NCI-H2029 treated with DMSO at 0.1 percent for 48 hours (cell line): ENCODE measurements around the gene TNFRSF18.

Source experiments
- DNase-seq: peaks from one replicate; lab custom pipeline; 2025; lab: John Stamatoyannopoulos, UW

The TNFRSF18 gene

DNA sequence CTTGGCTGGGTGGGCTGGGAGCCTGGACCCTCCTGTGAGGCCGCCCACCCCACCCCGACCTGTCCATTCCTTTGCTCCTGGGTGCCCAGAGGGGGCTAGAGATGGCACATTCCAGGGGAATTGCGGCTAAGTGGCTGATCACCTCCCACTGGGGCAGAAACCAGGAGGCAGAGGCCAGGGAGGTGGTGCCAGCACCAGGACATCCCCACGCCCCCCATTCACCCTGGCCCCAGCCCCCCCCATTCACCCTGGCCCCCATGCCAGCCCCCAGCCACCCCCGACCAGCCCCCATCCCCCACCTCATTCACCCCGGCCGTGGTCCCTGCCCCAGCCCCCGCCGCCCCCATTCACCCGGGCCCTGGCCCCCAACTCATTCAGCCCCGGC is 33.9 kb upstream of the TNFRSF18 start:
- no peak for DNase-seq

DNA sequence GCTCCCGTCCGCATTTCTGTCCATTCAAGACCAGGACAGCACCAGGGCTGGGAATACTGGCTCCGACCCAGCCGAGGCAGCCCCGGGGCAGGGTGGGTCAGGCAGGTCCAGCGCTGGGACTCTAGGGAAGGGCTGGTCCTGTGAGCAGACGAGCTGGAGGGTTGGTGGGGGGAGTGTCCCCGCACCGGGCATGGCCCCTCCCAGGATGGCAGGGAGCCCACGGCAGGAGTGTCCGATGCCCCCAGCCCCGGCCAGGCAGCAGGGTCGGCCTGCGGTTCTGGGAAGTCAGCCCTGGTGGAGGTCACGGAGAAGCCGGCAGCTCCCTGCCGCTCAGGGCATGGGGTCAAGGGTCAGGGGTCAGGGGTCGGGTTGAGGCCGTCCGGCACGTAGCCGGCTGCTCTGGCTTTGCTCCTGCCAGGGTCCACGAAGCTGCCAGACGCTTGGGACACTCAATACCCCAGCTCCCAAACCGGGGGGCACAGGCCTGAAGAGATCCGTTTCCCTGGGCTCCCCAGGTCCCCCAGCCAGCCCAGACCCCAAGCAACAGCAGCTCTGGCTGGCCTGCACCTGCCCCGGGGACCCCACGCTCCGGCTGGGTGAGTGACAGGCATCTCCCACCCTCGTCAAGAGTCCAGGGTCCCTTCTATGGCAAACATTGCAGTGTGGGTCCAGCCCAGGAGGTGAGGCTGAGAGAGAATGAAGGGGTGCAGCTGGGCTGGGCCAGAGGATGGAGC is 33.4 kb upstream of the TNFRSF18 start:
- no peak for DNase-seq

DNA sequence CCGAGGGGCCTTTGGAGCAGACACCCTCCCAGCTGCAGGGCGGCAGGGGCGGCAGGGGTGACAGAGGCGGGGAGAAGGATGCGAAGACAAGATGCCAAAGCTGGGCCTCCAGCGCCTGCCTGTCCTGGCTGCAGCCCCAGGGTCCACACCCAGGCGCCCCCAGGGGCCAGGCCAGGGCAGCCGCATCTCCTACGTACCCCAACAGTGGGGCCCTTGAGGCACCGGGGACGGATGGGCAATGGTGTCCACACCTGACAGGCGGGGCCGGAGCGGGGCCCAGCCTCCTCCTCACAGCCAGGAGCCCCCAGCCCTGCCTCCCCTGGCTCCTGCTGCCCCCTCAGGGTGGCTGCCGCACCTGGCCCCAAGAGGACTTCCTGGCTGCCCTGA is 32.8 kb upstream of the TNFRSF18 start:
- DNase-seq: no peak

GRCh38 chr1:1238702-1239178 is 32.3 kb upstream of the TNFRSF18 start:
- DNase-seq: no peak

DNA sequence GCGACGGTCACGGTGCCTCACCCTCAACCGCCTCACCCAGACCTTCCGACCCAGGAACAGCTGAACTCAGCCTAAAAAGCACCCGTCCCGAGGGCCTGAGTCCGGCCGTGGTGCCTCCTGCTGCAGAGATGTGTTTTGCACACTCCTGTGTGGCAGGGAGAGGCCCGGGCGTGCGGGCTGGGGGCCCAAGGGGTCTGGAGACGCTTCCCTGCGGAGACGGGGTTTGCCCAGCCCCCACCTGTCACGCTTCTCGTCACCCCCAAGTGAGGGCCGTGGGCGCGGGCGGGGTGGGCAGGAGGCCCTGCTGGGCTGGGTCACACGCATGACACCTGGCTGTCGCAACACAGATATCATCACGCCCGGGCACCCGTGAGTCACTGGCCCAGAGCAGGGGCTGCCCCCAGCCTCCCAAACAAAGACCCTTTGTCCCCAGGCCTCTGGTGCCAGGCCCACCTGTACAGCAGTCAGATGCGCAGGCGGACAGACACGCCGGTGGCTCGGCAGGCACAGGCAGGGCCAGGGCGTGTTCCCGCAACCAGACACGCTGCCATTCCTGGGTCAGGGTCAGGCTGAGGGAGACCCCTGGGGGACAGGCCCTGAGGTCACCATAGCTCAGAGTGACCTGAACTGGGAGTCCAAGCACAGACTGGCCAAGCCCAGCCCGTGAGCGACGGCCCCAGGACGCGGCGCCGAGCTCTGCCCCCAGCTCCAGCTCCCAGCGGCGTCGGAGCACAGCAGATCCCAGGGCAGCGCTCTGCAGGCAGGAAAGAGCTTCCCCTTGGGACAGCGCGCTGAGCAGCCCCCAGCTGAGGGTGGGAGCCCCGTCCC is 31.7 kb upstream of the TNFRSF18 start:
- no peak for DNase-seq

- no peak for DNase-seq
These were observed 30.8 kb upstream of the TNFRSF18 start for GRCh38 chr1:1236945-1237873.

- no peak for DNase-seq
These were observed 29.9 kb upstream of the TNFRSF18 start for GRCh38 chr1:1236176-1236763.

DNA sequence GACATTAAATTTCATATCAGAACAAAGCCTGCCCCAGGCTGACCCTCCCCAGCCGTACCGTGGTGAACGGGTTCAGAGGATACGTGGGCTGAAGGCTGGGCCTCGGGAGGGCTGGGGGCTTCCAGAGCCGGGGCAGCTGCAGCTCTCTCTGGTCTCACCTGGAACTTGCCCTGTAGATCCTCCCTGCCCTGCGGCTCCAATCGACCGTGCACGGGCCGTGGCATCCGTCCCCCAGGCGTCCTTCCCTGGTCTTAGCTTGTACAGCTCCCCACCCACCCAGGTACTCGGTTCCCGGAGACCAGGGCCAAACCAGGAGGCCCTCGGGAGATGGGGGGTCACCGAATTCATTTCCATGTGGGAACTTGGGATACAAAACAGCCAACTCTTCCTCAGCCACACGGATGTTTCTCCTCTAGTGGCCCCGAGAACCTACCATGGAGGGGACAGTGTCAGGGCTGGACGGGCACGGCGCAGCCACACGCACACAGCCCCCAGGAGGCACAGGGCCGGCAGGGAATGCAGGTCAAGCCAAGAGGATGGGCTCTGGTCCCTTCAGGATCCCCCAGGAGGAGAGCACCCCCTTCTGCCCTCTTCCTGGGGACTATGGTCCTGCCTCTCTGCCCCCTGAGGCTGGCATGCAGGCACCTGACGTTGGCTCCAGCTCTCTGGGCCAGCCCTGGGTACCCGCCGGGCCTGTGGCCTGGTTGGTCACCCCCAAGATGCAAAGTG is 28.8 kb upstream of the TNFRSF18 start:
- DNase-seq: no peak

GRCh38 chr1:1234180-1234808 is 27.9 kb upstream of the TNFRSF18 start:
- no peak for DNase-seq

DNA sequence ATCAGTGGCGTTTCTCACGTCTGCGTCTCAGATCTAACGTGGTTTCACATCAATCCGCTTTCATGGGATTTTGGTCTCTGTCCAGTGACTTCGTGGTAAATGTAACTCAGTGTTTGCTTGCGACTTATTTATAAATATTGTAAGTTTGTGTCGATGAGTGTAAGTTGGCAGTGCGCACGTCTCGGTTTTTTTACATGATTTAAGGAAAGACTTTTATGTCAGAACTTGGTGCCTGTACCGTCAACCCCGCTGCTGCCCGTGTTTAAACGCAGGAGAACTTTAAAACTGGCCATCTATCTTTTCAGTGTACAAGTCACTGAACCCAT is 27.1 kb upstream of the TNFRSF18 start:
- no peak for DNase-seq

GRCh38 chr1:1232796-1233566 is 26.6 kb upstream of the TNFRSF18 start:
- no peak for DNase-seq

DNA sequence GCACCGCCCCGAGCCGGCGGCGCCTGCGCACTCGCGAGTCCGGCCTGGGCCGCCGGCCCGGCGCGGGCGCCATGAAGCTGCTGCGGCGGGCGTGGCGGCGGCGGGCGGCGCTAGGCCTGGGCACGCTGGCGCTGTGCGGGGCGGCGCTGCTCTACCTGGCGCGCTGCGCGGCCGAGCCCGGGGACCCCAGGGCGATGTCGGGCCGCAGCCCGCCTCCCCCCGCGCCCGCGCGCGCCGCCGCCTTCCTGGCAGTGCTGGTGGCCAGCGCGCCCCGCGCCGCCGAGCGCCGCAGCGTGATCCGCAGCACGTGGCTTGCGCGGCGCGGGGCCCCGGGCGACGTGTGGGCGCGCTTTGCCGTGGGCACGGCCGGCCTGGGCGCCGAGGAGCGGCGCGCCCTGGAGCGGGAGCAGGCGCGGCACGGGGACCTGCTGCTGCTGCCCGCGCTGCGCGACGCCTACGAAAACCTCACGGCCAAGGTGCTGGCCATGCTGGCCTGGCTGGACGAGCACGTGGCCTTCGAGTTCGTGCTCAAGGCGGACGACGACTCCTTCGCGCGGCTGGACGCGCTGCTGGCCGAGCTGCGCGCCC is 25.9 kb upstream of the TNFRSF18 start, which contains the start of gene B3GALT6:
B3GALT6 (plus strand) TSS at position 30 of the 588 bp plus-strand sequence; CDS start at position 72, 42 bp downstream.
- no peak for DNase-seq

- peak; percentile 24 for DNase-seq
These were observed 25.2 kb upstream of the TNFRSF18 start, which contains the start of gene SDF4 for GRCh38 chr1:1231400-1232207. Gene SDF4, minus strand, starts transcription at chr1:1232001. Its CDS starts 3,229 bp downstream, at chr1:1228772.

DNA sequence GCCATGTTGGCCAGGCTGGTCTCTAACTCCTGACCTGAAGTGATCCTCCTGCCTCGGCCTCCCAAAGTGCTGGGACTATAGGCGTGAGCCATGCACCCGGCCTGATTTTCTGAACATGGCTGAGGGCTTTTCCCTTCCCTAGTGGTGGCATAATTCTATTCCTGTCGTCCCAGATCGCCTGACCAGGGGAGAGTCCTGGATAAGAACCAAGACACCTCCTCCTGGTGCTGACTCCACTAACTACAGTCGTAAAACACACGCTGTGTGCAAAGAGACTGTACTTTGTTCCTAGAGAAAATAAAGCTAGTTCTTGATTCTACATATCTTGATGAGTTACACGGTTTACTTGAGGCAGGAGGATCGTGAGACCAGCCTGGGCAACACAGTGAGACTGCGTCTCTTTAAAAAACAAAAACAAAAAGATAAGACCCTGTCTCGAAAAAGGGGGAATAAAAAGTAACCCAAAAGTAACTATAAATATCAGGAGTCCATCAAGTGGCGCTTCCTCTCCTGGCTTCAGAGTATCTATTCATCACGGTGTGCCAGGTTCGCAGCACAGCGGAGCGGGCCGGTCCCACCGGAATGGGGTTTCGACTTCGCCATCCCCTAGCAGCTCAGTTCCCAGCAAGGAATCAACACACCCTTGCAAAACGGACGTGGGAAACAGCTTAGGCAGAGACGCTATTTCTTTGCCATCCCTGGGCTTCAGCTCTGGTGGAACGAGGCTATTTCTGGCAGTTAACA is 24.4 kb upstream of the TNFRSF18 start:
- no peak for DNase-seq

- DNase-seq: no peak
These were observed 23.4 kb upstream of the TNFRSF18 start for GRCh38 chr1:1229770-1230169.

GRCh38 chr1:1228596-1229321 is 22.4 kb upstream of the TNFRSF18 start:
- no peak for DNase-seq

DNA sequence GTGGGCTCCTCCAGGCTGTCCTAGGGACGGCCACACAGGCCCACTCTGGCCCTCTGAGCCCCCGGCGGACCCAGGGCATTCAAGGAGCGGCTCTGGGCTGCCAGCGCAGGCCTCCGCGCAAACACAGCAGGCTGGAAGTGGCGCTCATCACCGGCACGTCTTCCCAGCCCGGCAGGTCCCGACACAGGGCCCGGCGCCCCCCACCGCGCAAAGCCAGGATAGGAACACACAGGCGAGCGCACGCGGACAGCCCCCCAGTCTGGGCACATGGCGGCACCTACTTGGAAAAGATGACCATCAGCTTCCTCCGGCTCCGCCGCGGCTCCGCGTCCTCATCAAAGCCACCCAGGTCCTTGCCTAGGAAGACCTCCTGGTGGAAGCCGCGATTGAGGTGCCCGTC is 21.8 kb upstream of the TNFRSF18 start:
- no peak for DNase-seq
